ENCODE data around the gene HASPIN.
"Not testable (repeated sequence)": the region's sequence is repeated elsewhere in the genome, so short reads cannot be mapped to it uniquely, and the experiment has no call there.

GRCh38 chr17:3702041-3702539 is 21.6 kb upstream of the HASPIN start:
- TF ChIP-seq CTCF (IDR thresholded peaks at IDR 0.05; ENCODE audit: borderline replicate concordance, extremely low read depth, low read length, poor library complexity, severe bottlenecking); EZH2 (IDR thresholded peaks at IDR 0.05; ENCODE audit: borderline replicate concordance, low read depth, low read length, severe bottlenecking): not testable (repeated sequence)
